ENCODE data around the gene SLC31A2. TPM values are rescaled to one million over a fixed set of nuclear protein-coding genes. Genes with fewer than 3 reads are reported as not detected.
"Not testable (repeated sequence)": the region's sequence is repeated elsewhere in the genome, so short reads cannot be mapped to it uniquely, and the experiment has no call there.

Gene SLC31A2
- total and polyA plus RNA-seq, 2 donors from 2014 or later, result 10.6 to 18.6 TPM

DNA sequence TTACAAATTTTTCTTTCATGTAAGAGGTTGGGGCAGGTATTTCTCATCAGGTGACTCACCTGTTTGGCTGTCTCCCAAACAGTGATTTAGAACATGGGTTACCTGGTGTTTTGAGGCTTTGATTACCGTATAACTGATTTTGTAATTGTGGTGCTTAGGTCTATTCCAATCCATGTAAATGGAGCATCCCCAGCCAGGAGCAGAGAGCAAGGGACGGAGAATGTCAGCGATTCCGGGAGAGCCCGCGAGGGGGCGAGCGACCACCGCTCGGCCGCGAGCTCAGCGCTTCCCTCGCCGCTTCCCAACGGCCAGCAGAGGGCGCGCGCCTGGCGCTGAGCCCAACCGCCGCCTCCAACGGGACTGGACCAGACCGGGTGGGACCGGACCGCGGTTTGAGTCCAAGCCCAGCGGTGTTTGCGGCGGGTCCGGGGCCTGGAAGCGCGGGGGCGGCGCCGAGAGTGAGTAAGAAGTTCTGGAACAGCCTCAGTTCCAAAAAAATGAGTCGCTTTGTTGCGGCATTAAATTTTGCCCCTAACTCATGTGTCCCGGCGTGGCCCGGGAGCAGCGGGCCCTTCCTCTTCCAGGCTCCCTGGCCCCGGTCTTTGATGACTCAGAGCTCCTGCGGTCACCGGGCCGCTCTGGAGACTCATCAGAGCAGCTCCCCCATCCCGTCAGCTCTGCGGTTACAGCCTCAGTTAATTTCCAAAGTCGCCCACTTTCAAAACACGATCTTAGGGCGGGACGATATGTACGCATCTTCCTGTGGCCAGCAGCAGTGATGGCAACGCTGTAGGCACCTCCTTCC is 37.9 kb upstream of the SLC31A2 start:
- H3K9me3 ChIP-seq (ENCODE audit: control insufficient read depth in 2 of 3, insufficient read depth in 1 of 3, low read length in 3 of 3); H3K27me3 ChIP-seq (ENCODE audit: control insufficient read depth, insufficient read depth, low read length); FAIRE-seq; H3K36me3 ChIP-seq (ENCODE audit: control insufficient read depth in 2 of 3, insufficient read depth in 3 of 3, low read length in 3 of 3); intact Hi-C loops (cut with DNase I); H3K27ac ChIP-seq (ENCODE audit: low read depth in 2 of 2, low read length in 2 of 2); H3K4me3 ChIP-seq (ENCODE audit: low read length in 3 of 3); H3K4me1 ChIP-seq (ENCODE audit: control insufficient read depth in 2 of 3, insufficient read depth in 2 of 3, low read depth in 1 of 3, low read length in 3 of 3); H3K9ac ChIP-seq (ENCODE audit: low read length in 3 of 3): not testable (repeated sequence)
- TF ChIP-seq, protein P1, sequence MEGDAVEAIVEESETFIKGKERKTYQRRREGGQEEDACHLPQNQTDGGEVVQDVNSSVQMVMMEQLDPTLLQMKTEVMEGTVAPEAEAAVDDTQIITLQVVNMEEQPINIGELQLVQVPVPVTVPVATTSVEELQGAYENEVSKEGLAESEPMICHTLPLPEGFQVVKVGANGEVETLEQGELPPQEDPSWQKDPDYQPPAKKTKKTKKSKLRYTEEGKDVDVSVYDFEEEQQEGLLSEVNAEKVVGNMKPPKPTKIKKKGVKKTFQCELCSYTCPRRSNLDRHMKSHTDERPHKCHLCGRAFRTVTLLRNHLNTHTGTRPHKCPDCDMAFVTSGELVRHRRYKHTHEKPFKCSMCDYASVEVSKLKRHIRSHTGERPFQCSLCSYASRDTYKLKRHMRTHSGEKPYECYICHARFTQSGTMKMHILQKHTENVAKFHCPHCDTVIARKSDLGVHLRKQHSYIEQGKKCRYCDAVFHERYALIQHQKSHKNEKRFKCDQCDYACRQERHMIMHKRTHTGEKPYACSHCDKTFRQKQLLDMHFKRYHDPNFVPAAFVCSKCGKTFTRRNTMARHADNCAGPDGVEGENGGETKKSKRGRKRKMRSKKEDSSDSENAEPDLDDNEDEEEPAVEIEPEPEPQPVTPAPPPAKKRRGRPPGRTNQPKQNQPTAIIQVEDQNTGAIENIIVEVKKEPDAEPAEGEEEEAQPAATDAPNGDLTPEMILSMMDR (IDR thresholded peaks at IDR 0.05; ENCODE audit: borderline replicate concordance, extremely low read depth, insufficient read depth), result peak; percentile 5
- peak in 1 of 5 donors; percentile 9 for DNase-seq

DNA sequence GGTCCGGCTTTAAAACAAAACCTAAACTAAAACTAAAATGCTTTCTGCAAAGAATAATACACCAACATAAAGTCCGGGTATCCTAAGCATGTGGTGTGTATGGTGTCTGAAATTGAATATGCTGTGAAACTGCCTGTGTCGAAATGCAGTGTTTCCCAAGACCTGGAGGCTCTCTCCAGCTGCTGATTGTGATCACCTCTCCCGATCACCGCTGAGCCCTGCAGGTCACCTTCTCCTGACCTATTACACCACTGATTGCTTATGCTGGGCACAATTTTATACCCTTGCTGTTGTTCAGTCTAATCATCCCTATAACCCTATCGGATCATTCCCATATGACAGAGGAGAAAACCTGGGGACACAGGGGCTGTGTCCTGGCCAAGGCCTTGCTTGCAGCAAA is 32.0 kb upstream of the SLC31A2 start:
- H3K36me3 ChIP-seq (ENCODE audit: control insufficient read depth in 2 of 3, insufficient read depth in 3 of 3, low read length in 3 of 3); FAIRE-seq; DNase-seq; H3K9me3 ChIP-seq (ENCODE audit: control insufficient read depth in 2 of 3, insufficient read depth in 1 of 3, low read length in 3 of 3); H3K4me3 ChIP-seq (ENCODE audit: low read length in 3 of 3); H3K9ac ChIP-seq (ENCODE audit: low read length in 3 of 3); intact Hi-C loops (cut with DNase I); H3K27ac ChIP-seq (ENCODE audit: low read depth in 2 of 2, low read length in 2 of 2); H3K4me1 ChIP-seq (ENCODE audit: control insufficient read depth in 2 of 3, insufficient read depth in 2 of 3, low read depth in 1 of 3, low read length in 3 of 3); H3K27me3 ChIP-seq (ENCODE audit: control insufficient read depth, insufficient read depth, low read length): not testable (repeated sequence)

DNA sequence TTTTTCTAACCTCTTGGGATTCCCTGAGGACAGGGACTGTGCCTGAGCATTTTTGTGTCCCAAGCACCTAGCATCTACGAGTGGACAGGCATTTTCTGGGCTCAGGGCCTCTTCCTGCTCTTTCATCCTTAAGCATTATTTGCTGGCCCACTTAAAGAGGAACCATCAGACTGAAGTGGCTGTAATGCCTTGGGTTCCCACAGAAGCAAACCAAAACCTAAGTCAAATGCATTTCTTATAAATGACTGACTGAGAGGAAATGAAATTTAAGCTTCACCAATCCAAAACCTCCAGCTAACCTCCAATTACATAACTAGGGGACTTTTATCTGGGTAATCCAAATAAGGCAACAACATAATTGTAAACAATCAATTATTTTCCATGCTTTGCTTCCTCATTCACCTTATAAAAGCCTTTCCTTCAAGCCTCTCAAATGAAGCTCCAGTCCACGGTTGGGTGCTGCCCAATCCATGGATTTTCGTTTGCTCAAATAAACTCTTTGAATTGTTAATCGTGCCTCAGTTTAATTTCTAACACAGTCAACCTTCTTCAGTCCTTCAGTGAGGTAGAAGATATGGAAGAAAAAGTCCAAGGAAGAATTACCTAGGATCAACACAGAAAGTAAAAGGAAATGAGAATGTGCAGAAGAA is 25.3 kb upstream of the SLC31A2 start:
- no peaks in the 10 kb centered on the region for H3K36me3 ChIP-seq (ENCODE audit: control insufficient read depth in 2 of 3, insufficient read depth in 3 of 3, low read length in 3 of 3)
- TF ChIP-seq, protein P1 (IDR thresholded peaks at IDR 0.05; ENCODE audit: borderline replicate concordance, extremely low read depth, insufficient read depth), result no peak
- intact Hi-C loops (cut with DNase I), result loop anchor here (10.0 kb wide), 1 partner anchor 191 kb away; no protein-coding TSS in a partner anchor
- H3K4me1 ChIP-seq (ENCODE audit: control insufficient read depth in 2 of 3, insufficient read depth in 2 of 3, low read depth in 1 of 3, low read length in 3 of 3), result no peaks in the 10 kb centered on the region
- FAIRE-seq (no peak), DNase-seq (no peak)
- no peaks in the 10 kb centered on the region for H3K9me3 ChIP-seq (ENCODE audit: control insufficient read depth in 2 of 3, insufficient read depth in 1 of 3, low read length in 3 of 3)
- H3K27ac ChIP-seq (ENCODE audit: low read depth in 2 of 2, low read length in 2 of 2), result no peak overlapping the region
- H3K27me3 ChIP-seq (ENCODE audit: control insufficient read depth, insufficient read depth, low read length), result no peaks in the 10 kb centered on the region
- no peak overlapping the region for H3K9ac ChIP-seq (ENCODE audit: low read length in 3 of 3)
- no peak overlapping the region for H3K4me3 ChIP-seq (ENCODE audit: low read length in 3 of 3)

DNA sequence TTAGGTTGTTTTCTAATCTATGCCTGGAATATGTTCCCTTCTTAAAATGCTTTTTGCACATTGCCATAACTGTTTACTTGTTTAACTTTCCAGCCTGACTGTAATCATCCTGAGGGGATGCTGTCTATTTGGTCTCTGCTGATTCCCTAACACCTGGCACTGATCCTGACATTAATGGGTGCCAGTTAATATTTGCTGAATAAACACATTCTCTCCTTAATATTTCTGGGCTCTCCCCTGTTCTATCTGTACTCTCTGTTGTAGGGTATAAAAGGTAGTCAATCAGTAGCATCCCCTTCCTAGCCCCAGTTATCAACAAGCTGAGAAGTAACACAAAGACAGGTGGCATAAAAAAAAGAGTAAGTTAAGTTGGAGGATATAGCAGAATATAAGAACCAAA is 21.3 kb upstream of the SLC31A2 start:
- Histone ChIP-seq H3K4me1 (ENCODE audit: control insufficient read depth in 2 of 3, insufficient read depth in 2 of 3, low read depth in 1 of 3, low read length in 3 of 3) (no peaks in the 10 kb centered on the region), H3K9me3 (ENCODE audit: control insufficient read depth in 2 of 3, insufficient read depth in 1 of 3, low read length in 3 of 3) (no peaks in the 10 kb centered on the region), H3K4me3 (ENCODE audit: low read length in 3 of 3) (no peak overlapping the region), H3K36me3 (ENCODE audit: control insufficient read depth in 2 of 3, insufficient read depth in 3 of 3, low read length in 3 of 3) (no peaks in the 10 kb centered on the region), H3K27ac (ENCODE audit: low read depth in 2 of 2, low read length in 2 of 2) (no peak overlapping the region), H3K27me3 (ENCODE audit: control insufficient read depth, insufficient read depth, low read length) (no peaks in the 10 kb centered on the region), H3K9ac (ENCODE audit: low read length in 3 of 3) (no peak overlapping the region)
- intact Hi-C loops (cut with DNase I), result loop anchor here (10.0 kb wide), 1 partner anchor 195 kb away; no protein-coding TSS in a partner anchor
- FAIRE-seq, result no peak
- TF ChIP-seq, protein P1 (IDR thresholded peaks at IDR 0.05; ENCODE audit: borderline replicate concordance, extremely low read depth, insufficient read depth), result no peak
- DNase-seq, result no peak

All from kidney (tissue), 14 donors.